ENCODE data around the gene HIP1R. TPM values are rescaled to one million over a fixed set of nuclear protein-coding genes. Genes with fewer than 3 reads are reported as not detected.
"Not testable (repeated sequence)": the region's sequence is repeated elsewhere in the genome, so short reads cannot be mapped to it uniquely, and the experiment has no call there.

Gene HIP1R
- total RNA-seq: 10 to 100 TPM; 20.0 to 28.1 TPM

- DNase-seq (peak; percentile 62 to 76), ATAC-seq (replicated peaks in 1 of 2) (peak; percentile 73 to 74)
- Mint-ChIP-seq H3K4me1 (ENCODE audit: low read depth) (peaks cover 47% of the 10 kb centered on the region), H3K9me3 (no peaks in the 10 kb centered on the region), H3K27ac (peak within 1 kb of the TSS; percentile 75), H3K36me3 (ENCODE audit: insufficient read depth in 2 of 2) (peaks cover 3 to 4% of the 10 kb centered on the region in 2 donors), H3K27me3 (ENCODE audit: low read depth) (no peaks in the 10 kb centered on the region), H3K4me3 (peak within 1 kb of the TSS; percentile 98 to 99)
Measured at GRCh38 chr12:122834921-122835749, at the start of gene HIP1R. Gene HIP1R, plus strand, starts transcription at chr12:122835457. Its CDS starts 94 bp downstream, at chr12:122835551.

- Mint-ChIP-seq H3K36me3 (ENCODE audit: insufficient read depth in 2 of 2) (no peaks in the 10 kb centered on the region), H3K9me3 (no peaks in the 10 kb centered on the region), H3K27ac (no peak overlapping the region), H3K27me3 (ENCODE audit: low read depth) (no peaks in the 10 kb centered on the region), H3K4me1 (ENCODE audit: low read depth) (no peaks in the 10 kb centered on the region), H3K4me3 (no peak overlapping the region)
- ATAC-seq (replicated peaks in 1 of 2): no peak
- DNase-seq: no peak
Measured at GRCh38 chr12:122785503-122785902, 49.8 kb upstream of the HIP1R start.

DNA sequence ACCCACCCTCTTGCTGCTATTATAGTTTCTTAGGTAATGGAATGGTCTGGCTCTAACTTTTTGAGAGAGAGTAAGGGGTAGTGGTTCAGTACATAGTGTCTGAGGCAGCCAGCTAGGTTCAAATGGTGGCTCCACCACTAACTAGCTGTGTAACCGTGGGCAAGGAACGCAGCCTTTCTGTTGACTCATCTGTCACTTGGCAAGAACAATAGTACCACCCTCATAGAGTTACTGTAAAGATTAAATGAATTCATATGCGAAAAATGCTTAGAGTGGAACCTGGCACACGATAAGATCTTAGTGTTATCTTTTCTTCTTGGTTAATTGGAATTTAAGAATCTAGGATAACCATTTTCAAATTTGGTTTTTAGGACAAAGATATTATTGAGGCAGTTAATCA, 46.9 kb upstream of the HIP1R start:
- no peak for DNase-seq
- Mint-ChIP-seq H3K4me3 (no peak overlapping the region), H3K9me3 (no peaks in the 10 kb centered on the region), H3K4me1 (ENCODE audit: low read depth) (peaks cover 1% of the 10 kb centered on the region), H3K27me3 (ENCODE audit: low read depth) (no peaks in the 10 kb centered on the region), H3K36me3 (ENCODE audit: insufficient read depth in 2 of 2) (no peaks in the 10 kb centered on the region), H3K27ac (no peak overlapping the region)
- ATAC-seq (replicated peaks in 1 of 2): no peak

GRCh38 chr12:122789637-122790036, 45.6 kb upstream of the HIP1R start:
- H3K9me3 Mint-ChIP-seq: no peaks in the 10 kb centered on the region
- DNase-seq: no peak
- no peak for ATAC-seq (replicated peaks in 1 of 2)
- H3K4me3 Mint-ChIP-seq: no peak overlapping the region
- no peaks in the 10 kb centered on the region for H3K36me3 Mint-ChIP-seq (ENCODE audit: insufficient read depth in 2 of 2)
- peaks cover 6% of the 10 kb centered on the region for H3K4me1 Mint-ChIP-seq (ENCODE audit: low read depth)
- no peak overlapping the region for H3K27ac Mint-ChIP-seq
- no peaks in the 10 kb centered on the region for H3K27me3 Mint-ChIP-seq (ENCODE audit: low read depth)

DNA sequence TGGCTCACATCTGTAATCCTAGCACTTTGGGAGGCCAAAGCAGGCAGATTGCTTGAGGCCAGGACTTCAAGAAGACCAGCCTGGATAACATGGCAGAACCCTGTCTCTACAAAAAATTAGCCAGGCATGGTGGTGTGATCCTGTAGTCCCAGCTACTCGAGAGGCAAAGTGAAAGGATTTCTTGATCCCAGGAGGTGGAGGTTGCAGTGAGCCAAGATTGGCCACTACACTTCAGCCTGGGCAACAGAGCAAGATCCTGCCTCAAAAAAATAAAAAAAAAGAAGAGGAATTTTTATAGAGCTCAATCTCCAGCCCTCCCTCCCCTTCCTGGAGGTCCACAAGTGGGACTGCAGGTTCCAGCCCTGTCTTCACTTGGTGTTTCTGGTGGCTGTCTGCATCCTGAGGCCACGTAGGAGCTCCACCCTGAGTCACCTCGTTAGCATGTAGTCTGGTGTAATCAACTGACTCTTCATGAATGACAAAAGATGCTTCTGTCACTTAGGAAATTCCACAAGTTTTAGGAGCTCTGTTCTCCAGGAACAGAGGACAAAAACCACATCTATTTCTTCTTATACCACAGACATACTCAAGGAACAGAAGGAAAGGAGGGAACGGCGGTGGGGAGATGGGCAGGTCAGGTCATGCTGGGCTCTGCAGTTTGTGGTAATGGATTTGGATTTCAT, 44.7 kb upstream of the HIP1R start:
- Mint-ChIP-seq H3K36me3 (ENCODE audit: insufficient read depth in 2 of 2) (no peaks in the 10 kb centered on the region), H3K27me3 (ENCODE audit: low read depth) (no peaks in the 10 kb centered on the region), H3K9me3 (no peaks in the 10 kb centered on the region), H3K4me1 (ENCODE audit: low read depth) (peaks cover 6% of the 10 kb centered on the region), H3K27ac (no peak overlapping the region), H3K4me3 (no peak overlapping the region)
- no peak for DNase-seq
- no peak for ATAC-seq (replicated peaks in 1 of 2)

- no peak overlapping the region for H3K27ac Mint-ChIP-seq
Measured at GRCh38 chr12:122793685-122794106, 41.6 kb upstream of the HIP1R start.

GRCh38 chr12:122795807-122796206, 39.5 kb upstream of the HIP1R start:
- H3K9me3 Mint-ChIP-seq: no peaks in the 10 kb centered on the region
- H3K4me3 Mint-ChIP-seq: no peak overlapping the region
- no peaks in the 10 kb centered on the region for H3K36me3 Mint-ChIP-seq (ENCODE audit: insufficient read depth in 2 of 2)
- H3K27ac Mint-ChIP-seq: no peak overlapping the region
- peaks cover 6% of the 10 kb centered on the region for H3K4me1 Mint-ChIP-seq (ENCODE audit: low read depth)
- DNase-seq (no peak), ATAC-seq (replicated peaks in 1 of 2) (no peak)
- no peaks in the 10 kb centered on the region for H3K27me3 Mint-ChIP-seq (ENCODE audit: low read depth)

More at GRCh38 chr12:122793685-122794106, 41.6 kb upstream of the HIP1R start:
- peak overlapping the region in 1 of 2 donors; percentile 53 for H3K4me3 Mint-ChIP-seq
- no peaks in the 10 kb centered on the region for H3K9me3 Mint-ChIP-seq
- H3K27me3 Mint-ChIP-seq (ENCODE audit: low read depth): no peaks in the 10 kb centered on the region
- peak; percentile 48 to 51 for ATAC-seq (replicated peaks in 1 of 2)
- no peaks in the 10 kb centered on the region for H3K36me3 Mint-ChIP-seq (ENCODE audit: insufficient read depth in 2 of 2)
- peak in 1 of 2 donors; percentile 17 for DNase-seq
- peaks cover 6% of the 10 kb centered on the region for H3K4me1 Mint-ChIP-seq (ENCODE audit: low read depth)

GRCh38 chr12:122799641-122800243, 35.5 kb upstream of the HIP1R start:
- H3K36me3 Mint-ChIP-seq (ENCODE audit: insufficient read depth in 2 of 2): no peaks in the 10 kb centered on the region
- no peak overlapping the region for H3K27ac Mint-ChIP-seq
- DNase-seq (peak in 1 of 2 donors; percentile 7), ATAC-seq (replicated peaks in 1 of 2) (peak in 1 of 2 donors; percentile 29)
- no peaks in the 10 kb centered on the region for H3K27me3 Mint-ChIP-seq (ENCODE audit: low read depth)
- no peaks in the 10 kb centered on the region for H3K9me3 Mint-ChIP-seq
- no peaks in the 10 kb centered on the region for H3K4me1 Mint-ChIP-seq (ENCODE audit: low read depth)
- H3K4me3 Mint-ChIP-seq: no peak overlapping the region

- Mint-ChIP-seq H3K27ac (no peak overlapping the region), H3K9me3 (no peaks in the 10 kb centered on the region), H3K27me3 (ENCODE audit: low read depth) (no peaks in the 10 kb centered on the region), H3K36me3 (ENCODE audit: insufficient read depth in 2 of 2) (no peaks in the 10 kb centered on the region), H3K4me1 (ENCODE audit: low read depth) (no peaks in the 10 kb centered on the region), H3K4me3 (no peak overlapping the region)
- ATAC-seq (replicated peaks in 1 of 2): no peak
- DNase-seq: no peak
Measured at GRCh38 chr12:122803937-122804336, 31.3 kb upstream of the HIP1R start.

DNA sequence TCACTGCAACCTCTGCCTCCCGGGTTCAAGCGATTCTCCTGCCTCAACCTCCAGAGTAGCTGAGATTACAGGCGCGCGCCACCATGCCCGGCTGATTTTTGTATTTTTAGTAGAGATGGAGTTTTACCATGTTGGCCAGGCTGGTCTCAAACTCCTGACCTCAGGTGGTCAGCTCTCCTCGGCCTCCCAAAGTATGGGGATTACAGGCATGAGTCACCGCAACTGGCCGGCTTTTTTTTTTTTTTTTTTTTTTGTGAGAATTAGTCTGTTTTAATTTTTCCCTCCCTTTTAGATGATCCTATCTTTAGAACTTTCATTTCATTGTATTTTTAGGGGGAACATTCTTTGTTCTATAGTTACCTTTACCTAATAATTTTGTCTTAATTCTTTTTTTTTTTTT, 30.3 kb upstream of the HIP1R start:
- DNase-seq; ATAC-seq (replicated peaks in 1 of 2); H3K9me3 Mint-ChIP-seq; H3K4me1 Mint-ChIP-seq (ENCODE audit: low read depth); H3K27ac Mint-ChIP-seq; H3K4me3 Mint-ChIP-seq; H3K36me3 Mint-ChIP-seq (ENCODE audit: insufficient read depth in 2 of 2); H3K27me3 Mint-ChIP-seq (ENCODE audit: low read depth): not testable (repeated sequence)

DNA sequence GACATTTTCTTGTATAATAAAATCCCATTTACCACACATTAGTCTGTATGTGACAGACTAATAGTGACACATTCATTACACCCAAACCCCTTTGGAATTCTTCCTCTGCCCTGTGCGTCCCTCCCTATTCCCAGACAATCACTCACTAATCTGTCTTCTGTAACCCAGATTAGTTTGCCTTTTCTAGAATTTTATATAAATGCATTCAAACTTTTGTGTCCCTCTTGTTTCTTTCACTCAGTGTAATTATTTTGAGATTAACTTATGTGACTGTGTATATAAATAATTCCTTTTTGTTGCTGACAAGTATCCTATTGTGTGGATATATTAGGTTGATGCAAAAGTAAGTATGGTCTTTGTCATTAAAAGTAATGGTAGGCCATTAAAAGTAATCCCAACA, 27.6 kb upstream of the HIP1R start:
- no peaks in the 10 kb centered on the region for H3K27me3 Mint-ChIP-seq (ENCODE audit: low read depth)
- no peak for DNase-seq
- H3K36me3 Mint-ChIP-seq (ENCODE audit: insufficient read depth in 2 of 2): no peaks in the 10 kb centered on the region
- no peaks in the 10 kb centered on the region for H3K4me1 Mint-ChIP-seq (ENCODE audit: low read depth)
- H3K4me3 Mint-ChIP-seq: no peak overlapping the region
- H3K9me3 Mint-ChIP-seq: no peaks in the 10 kb centered on the region
- ATAC-seq (replicated peaks in 1 of 2): no peak
- no peak overlapping the region for H3K27ac Mint-ChIP-seq

DNA sequence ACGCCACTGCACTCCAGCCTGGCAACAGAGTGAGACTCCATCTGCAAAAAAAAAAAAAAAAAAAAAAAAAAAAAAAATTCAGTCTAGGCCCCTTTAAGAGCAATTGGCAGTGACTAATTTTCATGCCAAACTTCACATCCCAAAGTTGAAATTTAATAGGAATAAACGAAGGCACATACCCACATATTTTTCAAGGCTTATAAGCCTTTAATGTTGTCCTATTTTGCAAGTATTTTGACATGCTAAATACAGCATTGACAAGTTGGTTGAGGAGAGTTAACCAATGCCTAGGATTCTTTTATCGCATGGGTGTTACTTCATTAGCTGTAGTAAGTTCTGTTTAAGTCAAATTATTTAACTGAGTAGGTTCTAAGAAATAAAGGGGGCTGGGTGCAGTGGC, 23.5 kb upstream of the HIP1R start:
- Mint-ChIP-seq H3K4me3 (no peak overlapping the region), H3K36me3 (ENCODE audit: insufficient read depth in 2 of 2) (no peaks in the 10 kb centered on the region), H3K27me3 (ENCODE audit: low read depth) (no peaks in the 10 kb centered on the region), H3K9me3 (no peaks in the 10 kb centered on the region), H3K4me1 (ENCODE audit: low read depth) (no peaks in the 10 kb centered on the region), H3K27ac (no peak overlapping the region)
- no peak for DNase-seq
- no peak for ATAC-seq (replicated peaks in 1 of 2)

DNA sequence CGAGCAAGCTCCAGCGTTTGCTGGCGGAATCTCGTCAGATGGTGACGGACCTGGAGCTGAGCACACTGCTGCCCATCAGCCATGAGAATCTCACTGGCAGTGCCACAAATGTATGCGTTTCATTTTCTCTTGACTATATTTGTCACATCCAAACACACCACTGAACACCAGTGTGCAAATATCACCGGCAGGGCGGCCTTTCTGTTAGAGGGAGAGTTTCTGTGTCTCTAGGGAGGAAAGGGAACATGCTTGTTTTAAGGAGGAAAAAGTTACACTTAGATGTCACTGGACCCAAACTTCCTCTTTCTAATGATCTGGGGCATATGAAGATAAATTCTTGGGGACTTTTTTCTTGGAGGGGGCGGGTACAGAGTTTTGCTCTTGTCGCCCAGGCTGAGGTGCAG, 21.9 kb upstream of the HIP1R start:
- Mint-ChIP-seq H3K27me3 (ENCODE audit: low read depth) (no peaks in the 10 kb centered on the region), H3K9me3 (no peaks in the 10 kb centered on the region), H3K4me3 (no peak overlapping the region), H3K4me1 (ENCODE audit: low read depth) (no peaks in the 10 kb centered on the region), H3K36me3 (ENCODE audit: insufficient read depth in 2 of 2) (no peaks in the 10 kb centered on the region), H3K27ac (no peak overlapping the region)
- DNase-seq: no peak
- ATAC-seq (replicated peaks in 1 of 2): no peak

All from activated T-cell treated with anti-CD3 and anti-CD28 coated beads, Interleukin-2, amount 50 U/mL, for 72 hours (primary cell).